Stimulated activated CD8-positive, alpha-beta memory T cell treated with anti-CD3 and anti-CD28 coated beads, Interleukin-4, amount 100 ng/mL, for 48 hours (primary cell): ENCODE data around the gene MBP.
A peak's percentile ranks its signal among the peaks of the same experiment; 100 is the strongest.
"Not testable (repeated sequence)": the region's sequence is repeated elsewhere in the genome, so short reads cannot be mapped to it uniquely, and the experiment has no call there.

Experiments used
- DNase-seq: peaks from one replicate; pipeline ENCODE4 v3.0.0-alpha.2; 2020

MBP gene

GRCh38 chr18:76982841-76983583 is 149.6 kb downstream of the MBP start:
- DNase-seq: peak; percentile 96

- DNase-seq: peak; percentile 7
Measured at GRCh38 chr18:76982038-76982437, 150.5 kb downstream of the MBP start.

GRCh38 chr18:76981396-76981968 is 151.1 kb downstream of the MBP start:
- peak; percentile 18 for DNase-seq

- peak; percentile 10 for DNase-seq
Measured at GRCh38 chr18:76980663-76981395, 151.8 kb downstream of the MBP start.

GRCh38 chr18:76979906-76980305 is 152.7 kb downstream of the MBP start:
- no peak for DNase-seq

- peak; percentile 15 for DNase-seq
Measured at GRCh38 chr18:76979111-76979751, 153.4 kb downstream of the MBP start.

- peak; percentile 11 for DNase-seq
Measured at GRCh38 chr18:76978616-76979015, 154.0 kb downstream of the MBP start.

- peak; percentile 13 for DNase-seq
Measured at GRCh38 chr18:76977684-76978232, 154.8 kb downstream of the MBP start.

GRCh38 chr18:76977108-76977621 is 155.4 kb downstream of the MBP start:
- DNase-seq: peak; percentile 10

GRCh38 chr18:76975577-76976110 is 156.9 kb downstream of the MBP start:
- peak; percentile 12 for DNase-seq

- no peak for DNase-seq
Measured at GRCh38 chr18:76974386-76974785, 158.2 kb downstream of the MBP start.

- DNase-seq: peak; percentile 20
Measured at GRCh38 chr18:76973520-76974266, 158.9 kb downstream of the MBP start.

- no peak for DNase-seq
Measured at GRCh38 chr18:76972846-76973519, 159.6 kb downstream of the MBP start.

- no peak for DNase-seq
Measured at GRCh38 chr18:76972241-76972640, 160.3 kb downstream of the MBP start.

GRCh38 chr18:76970770-76971559 is 161.6 kb downstream of the MBP start:
- DNase-seq: peak; percentile 10

- DNase-seq: peak; percentile 12
Measured at GRCh38 chr18:76967721-76968472, 164.7 kb downstream of the MBP start.

- DNase-seq: not testable (repeated sequence)
Measured at GRCh38 chr18:76967299-76967698, 165.3 kb downstream of the MBP start.

- not testable (repeated sequence) for DNase-seq
Measured at GRCh38 chr18:76965555-76966151, 166.9 kb downstream of the MBP start.

- DNase-seq: no peak
Measured at GRCh38 chr18:76963936-76964335, 168.6 kb downstream of the MBP start.
